HG02759 (cell line): ENCODE data around the gene CNRIP1.
"Not testable (repeated sequence)": the region's sequence is repeated elsewhere in the genome, so short reads cannot be mapped to it uniquely, and the experiment has no call there.

Experiments used
- ATAC-seq: cut with Tn5 transposase; IDR thresholded peaks from one replicate; pipeline ENCODE4 v1.9.1; 2021; ENCODE audit warnings: mild to moderate bottlenecking, moderate library complexity; ENCODE audit not compliant: unreplicated experiment

The CNRIP1 gene, protein sequence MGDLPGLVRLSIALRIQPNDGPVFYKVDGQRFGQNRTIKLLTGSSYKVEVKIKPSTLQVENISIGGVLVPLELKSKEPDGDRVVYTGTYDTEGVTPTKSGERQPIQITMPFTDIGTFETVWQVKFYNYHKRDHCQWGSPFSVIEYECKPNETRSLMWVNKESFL

GRCh38 chr2:68319398-68320117 is at the start of gene CNRIP1:
Gene CNRIP1, minus strand, starts transcription at chr2:68319949. Its CDS starts 549 bp downstream, at chr2:68319400.
- no peak for ATAC-seq

GRCh38 chr2:68369337-68369734 is 49.6 kb upstream of the CNRIP1 start:
- ATAC-seq, result no peak

- ATAC-seq, result no peak
Measured at GRCh38 chr2:68368654-68369336, 49.0 kb upstream of the CNRIP1 start.

DNA sequence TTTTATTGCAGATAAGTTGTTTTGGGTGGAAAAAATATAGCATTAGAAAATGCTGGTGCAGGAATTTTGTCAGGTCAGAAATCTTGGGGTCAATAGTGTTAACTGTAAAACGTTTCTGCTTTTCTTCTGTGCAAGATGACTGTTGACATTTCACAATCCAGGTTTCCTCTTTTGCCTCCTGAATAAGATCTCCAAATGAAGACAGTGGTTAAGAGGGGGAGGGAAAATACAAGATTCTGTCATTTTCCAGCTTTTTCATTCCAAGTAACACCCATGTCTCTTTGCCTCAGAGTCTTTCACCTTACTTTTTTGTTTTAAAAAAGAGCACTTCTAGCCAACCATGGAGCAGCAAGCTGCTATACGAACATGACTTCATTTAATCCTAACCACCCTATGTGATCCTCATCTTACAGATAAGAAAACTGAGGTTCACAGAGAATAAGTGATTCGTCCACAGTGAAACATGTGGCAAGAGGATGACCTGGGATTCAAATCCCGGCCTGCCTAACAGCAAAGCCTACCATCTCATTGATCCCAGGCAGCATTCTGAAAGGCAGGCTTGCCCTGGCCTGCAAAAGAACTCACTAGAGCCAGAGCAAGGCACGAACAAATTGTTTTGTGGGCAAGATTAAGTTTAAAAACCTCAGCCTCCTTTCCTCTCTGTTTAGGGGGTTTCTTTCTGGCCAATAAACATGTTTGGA is 48.4 kb upstream of the CNRIP1 start:
- no peak for ATAC-seq

GRCh38 chr2:68366083-68366560 is 46.4 kb upstream of the CNRIP1 start:
- ATAC-seq, result peak; percentile 36

DNA sequence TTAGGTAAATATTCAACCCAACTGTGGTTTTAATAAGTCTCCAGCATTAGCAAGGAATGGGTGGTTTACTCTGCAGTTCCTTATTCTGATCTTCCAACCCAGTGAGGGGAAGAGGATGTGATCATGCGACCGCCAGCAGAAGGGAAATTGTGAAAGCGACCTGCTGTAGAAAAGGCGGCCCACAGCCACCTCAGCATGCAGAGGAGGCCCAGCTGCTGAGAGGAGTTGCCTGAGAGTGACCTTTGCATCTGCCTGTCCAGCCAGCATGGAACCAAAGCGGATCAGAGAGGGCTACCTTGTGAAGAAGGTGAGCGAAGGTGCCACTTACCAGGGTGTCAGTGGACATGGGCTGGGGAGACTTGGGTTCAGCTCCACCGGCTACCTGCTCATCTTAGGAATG is 45.3 kb upstream of the CNRIP1 start, which contains the start of gene PLEK:
Gene PLEK, plus strand, starts transcription at position 196 of the 400 bp plus-strand sequence. Its CDS starts 70 bp downstream, at position 266.
- ATAC-seq, result peak; percentile 71

GRCh38 chr2:68363721-68364120 is 44.0 kb upstream of the CNRIP1 start:
- ATAC-seq, result no peak

DNA sequence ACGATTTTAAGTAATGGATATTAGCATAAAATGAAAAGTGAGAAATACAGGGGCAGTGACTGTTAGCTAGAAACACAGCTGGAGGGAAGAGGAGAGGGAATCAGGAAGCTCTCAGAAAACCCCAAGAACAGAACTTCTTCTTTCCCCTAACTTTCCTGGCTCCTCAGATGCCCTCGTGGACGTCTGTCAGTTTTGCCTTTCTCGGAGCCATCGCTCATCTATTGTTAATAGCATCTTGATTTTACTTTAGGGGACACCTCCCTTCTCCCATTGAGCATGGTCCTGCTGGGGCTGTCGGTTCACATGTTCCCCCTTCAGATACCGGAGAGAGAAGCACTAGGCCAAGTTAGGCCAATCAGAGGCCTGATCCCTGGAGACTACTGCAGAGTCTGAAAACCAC is 43.0 kb upstream of the CNRIP1 start:
- no peak for ATAC-seq

- peak; percentile 46 for ATAC-seq
Measured at GRCh38 chr2:68362069-68362468, 42.3 kb upstream of the CNRIP1 start.

GRCh38 chr2:68359889-68360288 is 40.1 kb upstream of the CNRIP1 start:
- ATAC-seq, result no peak

DNA sequence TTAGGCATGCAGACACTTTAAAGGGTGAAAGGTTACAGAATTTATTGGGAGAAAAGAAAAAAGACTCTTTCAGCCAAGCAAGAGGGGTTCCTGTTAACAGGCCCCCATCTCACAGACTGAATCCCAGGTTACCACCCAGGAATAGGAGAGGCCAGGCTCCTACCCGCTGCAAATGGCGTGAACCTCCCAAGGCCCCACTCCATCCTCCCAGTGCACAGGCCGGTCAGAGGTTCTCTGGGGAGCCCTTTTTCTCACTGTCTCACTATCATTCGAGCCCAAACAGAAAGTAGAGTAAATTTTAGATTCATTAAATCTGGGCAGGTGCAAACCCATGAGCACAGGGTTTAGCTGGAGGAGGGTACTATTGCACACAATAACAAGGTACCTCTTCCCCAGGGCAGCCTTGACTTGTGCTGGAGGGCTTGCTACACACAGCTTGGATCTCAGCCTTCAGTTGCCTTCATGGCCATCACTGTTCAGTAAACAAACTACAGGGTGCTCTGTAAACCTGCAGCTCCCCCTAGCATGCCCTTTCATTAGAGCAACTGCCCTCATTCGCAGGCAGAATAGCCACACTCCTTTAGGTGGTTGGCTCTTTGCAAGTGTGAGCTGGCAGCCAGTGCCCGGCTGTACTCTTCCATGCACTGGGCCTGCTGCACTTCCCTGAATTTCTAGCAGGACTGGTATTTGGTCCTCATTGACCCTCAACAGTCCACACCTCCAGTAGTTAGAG is 38.0 kb upstream of the CNRIP1 start:
- ATAC-seq, result peak; percentile 60

- ATAC-seq, result no peak
Measured at GRCh38 chr2:68356599-68357239, 37.0 kb upstream of the CNRIP1 start.

DNA sequence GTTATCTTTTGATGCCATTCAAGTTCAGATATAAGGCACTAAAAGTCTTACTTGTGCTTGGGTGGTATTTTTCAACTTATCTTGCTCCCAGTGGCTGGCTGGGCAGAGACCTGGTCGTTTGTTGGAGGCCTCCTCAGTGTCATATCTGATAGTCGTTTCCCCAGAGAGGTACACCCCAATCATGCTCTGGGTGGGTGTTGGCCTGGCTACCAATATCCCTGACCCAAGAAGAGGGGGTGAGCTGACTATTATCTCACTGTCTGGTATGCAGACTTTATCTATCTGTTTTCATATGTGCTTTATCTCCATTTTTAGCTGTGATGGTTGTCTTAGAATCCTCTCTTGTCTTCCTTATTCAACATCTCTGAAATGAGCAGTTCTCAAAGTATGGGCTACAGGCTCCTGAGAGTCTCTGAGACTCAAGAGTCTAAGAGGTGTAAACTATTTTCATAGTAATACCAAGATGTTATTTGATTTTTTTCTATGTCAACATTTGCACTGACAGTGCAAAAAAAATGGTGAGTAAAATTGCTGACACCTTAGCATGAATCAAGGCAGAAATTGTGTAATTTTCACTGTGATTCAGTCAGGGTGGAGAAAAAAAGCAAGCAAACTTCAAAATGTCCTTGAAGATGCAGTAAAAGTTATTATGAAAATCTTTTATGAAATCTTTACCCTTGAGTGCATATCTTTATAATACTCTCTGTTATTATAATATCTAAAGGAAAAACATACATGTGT is 33.1 kb upstream of the CNRIP1 start:
- ATAC-seq, result no peak

GRCh38 chr2:68351997-68352396 is 32.2 kb upstream of the CNRIP1 start:
- no peak for ATAC-seq

DNA sequence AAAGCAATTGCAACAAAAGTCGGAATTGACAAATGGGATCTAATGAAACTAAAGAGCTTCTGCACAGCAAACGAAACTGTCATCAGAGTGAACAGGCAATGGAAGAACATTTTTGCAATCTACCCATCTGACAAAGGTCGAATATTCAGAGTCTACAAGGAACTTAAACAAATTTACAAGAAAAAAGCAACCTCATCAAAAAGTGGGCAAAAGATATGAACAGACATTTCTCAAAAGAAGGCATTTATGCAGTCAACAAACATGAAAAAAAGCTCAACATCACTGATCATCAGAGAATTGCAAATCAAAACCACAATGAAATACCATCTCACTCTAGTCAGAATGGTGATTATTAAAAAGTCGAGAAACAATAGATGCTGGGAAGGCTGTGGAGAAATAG is 29.3 kb upstream of the CNRIP1 start:
- not testable (repeated sequence) for ATAC-seq

DNA sequence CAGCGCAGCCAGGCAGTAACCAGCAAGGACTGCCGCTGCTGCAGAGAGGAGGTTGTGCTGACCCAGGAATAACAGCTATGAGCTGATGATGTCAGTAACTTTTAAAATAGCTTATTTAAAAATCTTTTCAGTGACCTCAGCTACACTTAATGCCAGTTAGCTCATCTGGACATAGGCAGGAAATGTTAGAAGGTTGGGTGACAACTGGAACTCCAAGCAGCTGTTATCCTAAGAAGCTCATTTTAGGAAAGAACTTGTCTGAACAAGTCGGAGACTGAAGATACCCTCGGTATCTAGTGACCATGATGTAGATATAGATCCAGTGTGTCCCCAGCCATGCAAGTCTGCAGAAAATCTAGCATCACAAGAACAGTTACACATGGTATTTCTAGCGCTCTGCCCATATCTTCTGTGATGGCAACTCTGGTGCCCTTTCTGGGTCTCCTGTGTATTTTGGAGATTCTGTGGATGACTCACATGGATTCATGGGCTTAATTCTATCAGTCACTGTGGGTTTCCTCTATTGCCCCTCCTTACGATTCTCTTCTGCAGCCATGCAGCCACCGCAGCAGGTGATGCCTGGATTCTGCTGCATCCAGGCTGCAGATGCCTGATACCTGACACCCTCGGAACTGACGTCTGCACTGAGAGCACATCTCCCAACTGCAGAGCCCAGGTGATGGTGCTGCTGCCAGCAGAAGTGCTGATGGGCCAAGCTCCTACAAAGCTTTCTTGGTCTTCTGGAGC is 25.6 kb upstream of the CNRIP1 start:
- ATAC-seq, result no peak

DNA sequence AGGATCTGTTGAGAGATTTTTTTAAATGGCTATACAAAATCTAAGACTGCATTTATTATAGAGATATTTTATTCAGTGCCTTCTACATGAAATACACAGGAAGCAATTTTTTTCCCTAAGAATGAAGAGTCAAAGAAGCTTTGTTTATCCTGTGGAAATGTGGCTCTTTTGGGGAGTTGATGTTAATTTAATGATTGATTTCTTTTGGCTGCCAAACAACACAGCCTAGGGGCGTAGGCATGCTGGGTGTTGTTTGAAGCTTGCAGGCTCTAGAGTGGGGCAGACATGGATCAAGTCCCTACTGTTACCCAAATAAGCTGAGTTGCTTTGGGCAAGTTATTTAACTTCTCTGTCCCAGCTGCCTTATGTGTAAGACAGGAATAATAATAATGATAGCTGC is 24.3 kb upstream of the CNRIP1 start:
- ATAC-seq, result no peak

DNA sequence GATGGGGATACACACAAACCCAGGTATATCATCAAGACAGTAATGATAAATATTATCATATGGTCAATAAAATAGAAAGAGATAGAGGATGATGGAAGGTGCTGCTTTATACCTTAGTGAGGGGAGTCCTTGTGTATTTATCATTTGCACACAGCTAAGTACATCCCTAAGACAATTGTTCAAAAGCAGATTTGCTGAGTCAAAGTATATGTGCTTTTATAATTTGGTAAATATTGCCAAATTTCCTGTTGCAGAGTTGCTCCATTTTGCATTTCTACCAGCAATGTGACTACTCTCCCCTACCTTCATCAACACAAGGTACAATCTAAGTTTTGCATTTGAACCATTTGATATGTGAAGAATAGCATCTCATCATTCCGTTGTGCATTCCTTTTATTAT is 22.7 kb upstream of the CNRIP1 start:
- ATAC-seq, result no peak

- no peak for ATAC-seq
Measured at GRCh38 chr2:68341583-68341982, 21.8 kb upstream of the CNRIP1 start.
